Measurements from ENCODE around the gene CDK3.
"Not testable (repeated sequence)": the region's sequence is repeated elsewhere in the genome, so short reads cannot be mapped to it uniquely, and the experiment has no call there.

Gene CDK3

GRCh38 chr17:76017481-76018339 is 17.1 kb downstream of the CDK3 start:
- no peak for DNase-seq

DNA sequence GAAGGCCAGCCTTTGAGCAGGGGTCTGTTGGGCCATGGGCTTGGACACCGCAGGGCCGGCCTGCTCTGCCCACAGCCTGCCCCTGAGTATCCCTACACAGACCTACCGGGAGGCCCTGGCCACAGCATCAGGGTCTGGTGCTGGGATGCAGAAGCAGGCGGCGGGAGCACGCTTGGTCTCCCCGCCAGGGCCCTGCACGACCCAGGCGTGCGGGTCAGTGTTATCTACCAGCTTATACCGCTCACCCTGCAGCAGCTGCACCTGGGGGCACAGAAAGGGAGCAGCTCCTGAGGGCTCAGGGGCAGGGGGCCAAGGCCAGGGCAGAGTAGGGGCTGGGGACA is 17.7 kb downstream of the CDK3 start:
- no peak for DNase-seq

- no peak for DNase-seq
Measured at GRCh38 chr17:76018801-76019200, 18.1 kb downstream of the CDK3 start.

DNA sequence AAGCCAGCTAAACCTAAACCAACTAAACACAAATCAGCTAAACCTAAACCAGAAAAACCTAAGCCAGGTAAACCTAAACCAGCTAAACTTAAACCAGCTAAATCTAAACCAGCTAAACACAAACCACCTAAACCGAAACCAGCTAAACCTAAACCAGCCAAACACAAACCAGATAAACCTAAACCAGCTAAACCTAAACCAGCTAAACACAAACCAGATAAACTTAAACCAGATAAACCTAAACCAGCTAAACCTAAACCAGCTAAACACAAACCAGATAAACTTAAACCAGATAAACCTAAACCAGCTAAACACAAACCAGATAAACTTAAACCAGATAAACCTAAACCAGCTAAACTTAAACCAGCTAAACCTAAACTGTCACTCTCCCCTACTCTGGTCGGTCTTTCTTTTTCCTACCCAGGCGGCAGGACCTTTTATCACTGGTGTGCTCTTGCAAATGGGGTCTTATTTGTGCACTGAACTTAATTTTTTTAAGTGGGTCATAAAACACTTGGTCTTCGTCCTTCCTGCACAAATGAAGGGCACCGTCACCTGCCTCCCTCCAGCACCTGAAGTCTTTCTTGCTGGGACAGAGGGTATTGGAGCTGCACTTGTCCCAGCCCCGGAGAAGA is 19.3 kb downstream of the CDK3 start:
- no peak for DNase-seq

DNA sequence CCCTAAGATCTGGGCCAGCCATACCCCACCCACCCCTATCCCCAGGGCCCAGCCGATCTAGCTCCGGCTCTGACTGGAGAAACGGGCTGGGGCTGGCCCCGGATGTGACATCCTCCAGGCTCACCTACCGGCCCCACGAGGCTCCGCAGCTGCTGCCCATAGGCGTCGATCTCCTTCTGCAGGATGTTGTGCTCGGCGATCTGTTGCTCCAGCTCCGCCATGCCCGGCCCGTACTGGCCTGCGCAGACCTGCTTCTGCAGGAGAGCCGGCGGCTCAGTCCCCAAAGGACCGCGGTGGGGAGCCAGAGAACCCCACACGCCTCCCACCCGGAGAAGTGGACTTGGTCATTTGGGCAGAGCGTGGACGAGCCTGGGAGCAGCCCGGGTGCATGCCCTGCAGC is 21.6 kb downstream of the CDK3 start:
- DNase-seq: no peak

DNA sequence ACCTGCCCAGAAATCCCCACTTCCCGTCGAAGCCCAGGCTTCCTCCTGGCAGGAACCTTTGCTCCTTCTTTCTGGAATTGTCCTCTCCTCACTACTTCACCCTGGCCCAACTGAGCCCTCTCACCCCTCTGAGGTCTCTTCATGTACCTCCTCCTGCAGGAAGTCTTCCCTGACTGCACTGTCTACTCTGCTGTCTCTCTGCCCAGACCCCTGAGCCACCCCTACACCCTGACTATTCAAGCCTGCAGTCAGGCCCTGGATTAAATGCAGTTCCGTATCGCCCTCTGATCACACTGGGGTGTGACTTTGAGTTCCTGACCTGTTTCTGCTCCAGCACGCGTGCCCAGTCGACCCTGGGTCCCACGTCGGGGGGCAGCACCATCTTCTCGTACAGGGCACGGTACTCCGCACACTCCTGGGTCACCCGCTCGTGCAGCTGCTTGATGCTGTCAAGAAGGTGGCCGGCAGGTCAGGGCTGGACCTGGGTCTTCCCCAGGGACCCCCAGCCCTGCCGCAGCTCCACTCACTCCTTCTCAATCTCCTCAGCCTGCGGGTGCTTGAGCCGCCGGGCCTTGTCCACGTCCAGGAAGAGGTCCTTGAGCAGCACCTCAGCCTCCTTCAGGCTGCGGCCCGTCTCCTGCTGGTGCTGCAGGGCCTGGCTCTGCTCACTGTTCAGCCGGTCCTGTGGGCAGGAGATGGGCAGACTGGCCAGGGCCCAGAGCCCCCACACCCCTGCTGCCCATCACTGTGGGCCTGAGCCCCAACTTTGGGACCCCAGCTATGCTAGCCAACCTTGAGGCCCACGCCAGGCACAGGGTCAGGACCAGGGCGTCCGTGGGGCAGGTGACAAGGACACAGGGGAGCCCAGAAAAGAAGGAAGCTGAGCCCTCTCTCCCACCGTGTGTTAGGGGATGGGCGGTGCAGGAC is 22.6 kb downstream of the CDK3 start:
- DNase-seq: no peak

- DNase-seq: no peak
Measured at GRCh38 chr17:76023900-76024237, 23.2 kb downstream of the CDK3 start.

- no peak for DNase-seq
Measured at GRCh38 chr17:76024353-76024752, 23.7 kb downstream of the CDK3 start.

DNA sequence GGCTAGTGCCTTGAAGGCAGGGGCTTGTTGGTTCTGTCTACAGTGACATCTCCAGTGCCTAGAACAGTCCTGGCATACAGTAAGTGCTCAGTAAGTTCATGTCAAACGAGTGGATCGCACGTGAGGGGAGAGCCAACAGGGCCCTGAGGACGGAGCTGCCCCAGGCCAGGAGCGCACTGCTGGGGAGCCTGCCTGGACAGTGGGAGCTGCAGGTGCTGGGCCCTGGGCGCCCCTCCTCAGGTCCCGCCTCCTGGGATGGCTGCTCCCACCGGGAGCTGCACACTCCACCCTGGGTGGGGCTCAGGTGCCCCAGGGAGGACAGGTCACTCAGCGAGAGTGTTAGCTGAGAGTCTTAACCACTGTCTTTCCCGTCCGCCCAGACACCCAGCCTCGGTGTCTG is 24.6 kb downstream of the CDK3 start:
- DNase-seq: no peak

GRCh38 chr17:76026714-76027158 is 26.1 kb downstream of the CDK3 start:
- no peak for DNase-seq

DNA sequence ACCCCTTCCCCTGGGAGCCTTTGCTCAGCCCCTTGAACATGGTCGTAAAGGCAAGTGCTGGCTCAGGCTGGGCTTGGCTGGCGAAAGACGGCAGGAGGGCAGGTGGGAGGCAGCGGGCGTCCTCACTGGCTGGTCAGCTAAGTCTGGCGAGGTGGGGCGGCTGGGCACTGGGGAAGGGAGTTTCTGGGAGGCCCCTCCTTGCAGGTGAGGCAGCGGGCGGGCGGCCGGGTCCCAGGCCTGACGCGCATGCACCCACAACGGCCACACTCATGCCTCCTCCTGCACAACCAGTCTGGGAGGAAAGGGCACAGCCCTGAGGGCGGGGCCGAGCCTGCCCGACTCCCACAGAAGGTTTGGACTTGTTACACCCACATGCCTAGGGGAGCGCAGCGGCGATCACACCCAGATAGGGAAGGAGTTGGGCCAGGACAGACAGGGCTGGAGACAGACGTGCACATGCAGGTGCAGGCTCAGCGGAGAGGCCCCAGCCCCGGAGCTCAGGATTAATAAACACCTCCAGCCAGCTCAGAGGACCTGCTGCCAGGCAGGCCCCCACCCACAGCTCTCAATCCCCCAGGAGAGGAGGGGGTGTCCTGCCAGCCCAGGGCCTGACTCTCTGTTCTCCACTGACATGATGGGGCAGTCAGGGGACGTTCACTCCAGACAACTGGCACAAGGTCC is 26.6 kb downstream of the CDK3 start, which contains the start of gene EVPL:
Gene EVPL, minus strand, starts transcription at position 148 of the 681 bp plus-strand sequence. Its CDS starts 108 bp downstream, at position 40.
- no peak for DNase-seq

DNA sequence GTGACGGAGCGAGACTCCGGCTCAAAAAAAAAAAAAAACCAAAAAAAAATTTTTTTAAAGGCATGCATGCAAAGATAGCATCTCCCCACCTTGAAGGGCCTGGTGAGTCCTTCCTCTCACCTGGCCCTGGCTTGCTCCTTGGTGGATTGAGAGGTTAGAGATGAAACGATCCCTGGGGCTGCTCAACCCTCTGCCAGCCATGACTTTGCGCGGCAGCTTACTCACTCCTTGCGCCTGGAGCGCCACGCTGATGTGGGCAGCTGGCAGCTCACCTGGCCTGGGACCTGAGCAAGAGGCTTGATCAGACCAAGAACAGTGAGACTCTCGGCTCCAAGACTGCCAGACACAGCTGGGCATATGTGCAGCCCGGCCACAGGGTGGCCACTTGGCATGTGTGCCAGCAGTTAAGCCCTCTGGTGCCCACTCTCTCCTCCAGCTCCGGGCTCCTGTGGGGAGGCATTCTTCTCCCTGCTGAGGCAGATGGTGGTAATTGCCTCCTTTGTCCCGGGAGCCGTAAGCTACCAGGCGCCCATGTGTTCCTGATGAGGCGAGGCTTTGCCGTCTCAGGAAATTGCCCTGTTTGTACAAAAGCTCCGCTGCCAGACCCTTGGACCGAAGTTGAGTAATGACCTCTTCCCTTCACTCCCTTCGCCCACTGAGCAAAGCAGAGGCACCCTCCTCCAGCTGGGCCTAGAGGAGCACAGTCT is 31.6 kb downstream of the CDK3 start:
- DNase-seq: no peak

DNA sequence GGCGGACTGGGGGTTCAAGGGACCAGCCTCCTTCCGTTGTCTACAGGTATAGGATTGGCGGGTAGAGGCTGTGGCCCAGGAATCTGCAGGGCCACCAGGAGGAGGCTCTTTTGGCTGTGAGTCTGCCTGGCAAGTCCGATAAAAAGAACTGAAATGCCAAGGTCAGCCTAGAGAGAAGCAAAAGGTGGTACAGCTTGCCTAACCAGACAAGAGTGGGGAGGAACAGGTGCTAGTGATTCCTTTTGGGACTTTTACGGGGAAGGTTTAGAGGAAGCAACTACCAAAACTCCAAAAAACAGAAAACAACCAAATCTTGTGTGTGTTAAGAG is 32.1 kb downstream of the CDK3 start:
- DNase-seq: no peak

- no peak for DNase-seq
Measured at GRCh38 chr17:76033139-76033538, 32.5 kb downstream of the CDK3 start.

- no peak for DNase-seq
Measured at GRCh38 chr17:76034428-76035350, 34.0 kb downstream of the CDK3 start.

GRCh38 chr17:76036497-76037261 is 36.0 kb downstream of the CDK3 start:
- no peak for DNase-seq

DNA sequence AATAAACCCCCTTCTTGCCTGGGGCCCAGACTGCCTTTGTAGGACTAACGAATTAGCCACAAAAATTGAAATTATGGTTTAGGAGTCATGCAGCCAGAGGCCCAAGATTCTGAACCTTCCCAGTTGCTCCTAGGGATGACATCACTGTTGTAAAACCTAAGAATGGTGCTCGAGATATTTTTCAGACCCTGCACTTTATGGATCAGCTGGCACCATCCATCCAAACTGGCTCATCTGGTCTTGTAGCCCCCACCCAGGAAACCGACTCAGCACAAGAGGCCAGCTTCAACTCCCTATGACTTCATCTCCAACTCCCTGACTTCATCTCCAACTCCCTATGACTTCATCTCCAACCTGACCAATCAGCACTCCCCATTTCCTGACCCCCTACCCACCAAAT is 37.4 kb downstream of the CDK3 start:
- DNase-seq: no peak

DNA sequence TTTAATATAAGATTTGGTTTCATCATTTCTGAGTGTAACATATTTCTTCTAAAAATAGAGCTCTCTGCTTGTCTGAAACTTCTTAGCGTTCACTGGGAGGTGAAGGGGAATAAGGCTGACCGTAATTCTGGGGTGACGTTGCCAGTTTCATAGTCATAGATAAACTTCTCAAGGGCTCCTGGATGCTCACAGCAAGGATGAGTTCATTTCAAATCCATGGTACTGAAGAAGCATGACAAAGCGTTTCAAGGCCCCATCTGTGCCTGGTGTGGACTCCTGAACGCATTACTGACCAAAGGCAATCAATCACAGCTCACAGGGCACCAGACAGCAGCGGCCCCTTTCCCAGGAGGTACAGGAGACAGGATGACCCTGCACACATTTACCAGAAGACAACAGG is 38.5 kb downstream of the CDK3 start:
- no peak for DNase-seq

- DNase-seq: no peak
Measured at GRCh38 chr17:76040376-76040775, 39.7 kb downstream of the CDK3 start.

GRCh38 chr17:76042868-76043267 is 42.2 kb downstream of the CDK3 start:
- DNase-seq: not testable (repeated sequence)
